Right lobe of liver (tissue), 6 donors: ENCODE results near the gene TBC1D28. TPM values are rescaled to one million over a fixed set of nuclear protein-coding genes. Genes with fewer than 3 reads are reported as not detected.
A peak's percentile ranks its signal among the peaks of the same experiment; 100 is the strongest.
"Not testable (repeated sequence)": the region's sequence is repeated elsewhere in the genome, so short reads cannot be mapped to it uniquely, and the experiment has no call there.

Experiments
- ATAC-seq, 4 donors: fragments of 200-7000 bp; cut with Tn5 transposase; one replicate each; pipeline ENCODE4 v1.9.1; 2020; ENCODE audit warnings: mild to moderate bottlenecking in 4 of 4, moderate library complexity in 4 of 4
- DNase-seq, 3 donors: peaks; one replicate each; pipeline ENCODE4 v3.0.0-alpha.2; 2020
- H3K27ac ChIP-seq, 3 donors: fragments of 200-600 bp; one replicate each; pipeline ENCODE4 v1.8.0; 2022
- H3K27me3 ChIP-seq, 2 donors: fragments of 200-600 bp; one replicate each; pipeline ENCODE4 v1.8.0; 2022
- H3K36me3 ChIP-seq, 4 donors: fragments of 200-600 bp; sonication (generic) in 1 of 4; one replicate each; pipeline versions ENCODE4 v1.5.1 to v1.8.0; 2017 to 2022; ENCODE audit warnings: control low read depth in 1 of 4
- H3K4me1 ChIP-seq, 4 donors: fragments of 200-600 bp; sonication (generic) in 1 of 4; one replicate each; pipeline versions ENCODE4 v1.5.1 to v1.8.0; 2017 to 2022; ENCODE audit warnings: control low read depth in 1 of 4
- H3K4me3 ChIP-seq, 3 donors: fragments of 200-600 bp; one replicate each; pipeline ENCODE4 v1.8.0; 2022
- H3K9me3 ChIP-seq, 4 donors: fragments of 200-600 bp; sonication (generic) in 1 of 4; one replicate each; pipeline versions ENCODE4 v1.5.1 to v1.8.0; 2017 to 2022; ENCODE audit warnings: control low read depth in 1 of 4
- POLR2A ChIP-seq: fragments of 450-650 bp; IDR thresholded peaks from one replicate; pipeline ENCODE4 v1.6.1; 2017; ENCODE audit warnings: antibody characterized with exemption, mild to moderate bottlenecking
- WGBS: methylation state at CpG from one replicate; pipeline ENCODE4 v1.1.6; 2018; ENCODE audit warnings: low coverage, low lambda C conversion rate; ENCODE audit not compliant: insufficient coverage; ENCODE audit errors: missing lambda C conversion rate; 5-methylcytosine and 5-hydroxymethylcytosine counted together
- intact Hi-C, 2 donors: fragments of 100-400 bp; cut with DNase I; formaldehyde crosslinking; loops; one replicate each; pipeline versions ENCODE4 v1.11.2 to v1.14.1; 2022
- total RNA-seq, 6 experiments: library from RNA; depleted of rRNA in 2 of 6; stranded (reverse); fragments of >200 nt in 2 of 6; fragmentation: NEBNext Ultra II Directional in 3 of 6; extraction: Animal tissue kit (Norgen Biotek cat#: 25700) in 3 of 6; gene quantifications; one replicate each; pipeline versions ENCODE4 v1.1.0 to v1.2.4, GENCODE V29; 2016 to 2023
- TF ChIP-seq, protein P1 (sequence below), 4 donors: fragments of 200-600 bp in 3 of 4; fragments of 450-650 bp in 1 of 4; IDR thresholded peaks; one replicate each; pipeline versions ENCODE4 v1.5.1 to v1.8.0; 2016 to 2022; ENCODE audit warnings: antibody characterized with exemption in 4 of 4, mild to moderate bottlenecking in 2 of 4
- donor health status: DM: no; HTN: yes; CAD: no.
- donor health status: DM: no; HTN: no; CAD: no.
- donor health status: DM: no; HTN: no; CAD: no.
- donor health status: DM: no; HTN: yes; CAD: no.
- donor health status: DM: no; HTN: yes; CAD: no.

TBC1D28 gene
- total RNA-seq, 6 experiments from 2014 or later, result not detected

GRCh38 chr17:18643124-18643523 is 1.1 kb downstream of the TBC1D28 start:
- DNase-seq, H3K9me3 ChIP-seq, intact Hi-C loops, ATAC-seq, H3K4me1 ChIP-seq, H3K27me3 ChIP-seq, H3K36me3 ChIP-seq, H3K4me3 ChIP-seq, H3K27ac ChIP-seq: not testable (repeated sequence)
- WGBS, result no CpG with 5 or more reads among the region's 6 CpGs

DNA sequence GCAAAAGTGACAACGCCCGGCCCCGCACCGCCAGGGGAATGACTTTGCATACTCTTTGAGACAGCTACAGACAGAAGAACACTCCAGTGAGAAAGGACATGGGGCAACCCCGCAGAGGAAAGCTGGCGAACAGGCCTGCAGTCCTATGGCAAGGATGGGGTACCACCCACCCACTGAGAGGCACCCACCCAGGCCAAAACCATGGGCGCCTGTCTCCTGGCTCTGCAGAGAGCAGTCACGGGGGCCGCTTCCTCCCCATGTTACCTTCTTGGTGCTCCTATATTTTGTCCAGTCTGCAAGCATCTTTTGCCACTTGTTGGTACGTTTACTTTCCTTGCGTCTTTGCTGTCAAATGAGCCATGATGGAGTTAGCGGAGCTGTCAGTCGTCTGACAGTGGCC is 5.8 kb downstream of the TBC1D28 start:
- H3K27ac ChIP-seq, H3K4me3 ChIP-seq, H3K4me1 ChIP-seq, H3K27me3 ChIP-seq, H3K36me3 ChIP-seq, DNase-seq, intact Hi-C loops, ATAC-seq, H3K9me3 ChIP-seq: not testable (repeated sequence)
- 82% methylated on average over 2 of the region's 13 CpGs for WGBS

DNA sequence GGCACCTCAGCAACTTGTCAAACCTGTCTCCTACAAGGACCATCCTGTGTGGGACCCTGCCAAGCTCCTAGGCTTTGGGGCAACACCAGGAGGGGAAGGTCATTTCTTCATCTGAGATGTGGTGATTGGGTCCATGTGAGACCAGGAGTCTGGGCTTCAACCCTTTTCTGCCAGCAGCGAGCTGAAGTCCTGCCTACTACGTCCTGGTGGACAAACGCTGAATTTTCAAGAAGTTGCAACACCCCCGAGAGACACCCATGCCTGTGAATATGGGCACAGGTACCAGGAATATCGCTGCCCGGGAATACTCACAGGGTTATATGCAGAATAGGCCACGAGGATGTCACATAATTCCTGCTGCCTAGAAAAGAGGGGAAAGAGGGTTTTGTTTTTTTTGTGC is 8.0 kb downstream of the TBC1D28 start:
- WGBS, result no CpG with 5 or more reads among the region's 7 CpGs
- H3K4me1 ChIP-seq, H3K27me3 ChIP-seq, ATAC-seq, H3K36me3 ChIP-seq, H3K9me3 ChIP-seq, H3K27ac ChIP-seq, DNase-seq, intact Hi-C loops, H3K4me3 ChIP-seq: not testable (repeated sequence)

DNA sequence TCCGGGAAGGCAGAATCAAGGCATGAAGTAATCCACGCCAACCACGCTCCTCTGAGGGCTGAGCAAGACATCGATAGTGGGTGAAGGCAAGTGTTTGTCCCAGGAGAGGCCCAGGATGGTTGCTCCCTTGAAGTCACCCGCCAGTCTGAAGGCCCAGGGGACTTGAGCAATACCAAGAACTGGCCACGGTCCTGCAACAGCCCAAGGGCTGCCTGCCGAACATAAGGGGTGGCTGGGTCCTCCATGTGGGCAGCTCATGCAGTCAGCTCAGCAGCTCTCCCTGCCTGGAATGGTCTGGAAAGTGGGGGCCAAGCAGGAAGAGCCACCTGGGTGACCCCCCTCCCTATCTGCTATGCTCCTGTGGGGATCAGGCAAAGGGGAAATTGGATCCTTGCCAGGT is 8.4 kb downstream of the TBC1D28 start:
- H3K36me3 ChIP-seq, H3K27me3 ChIP-seq, H3K4me3 ChIP-seq, H3K27ac ChIP-seq, intact Hi-C loops, DNase-seq, H3K9me3 ChIP-seq, H3K4me1 ChIP-seq: not testable (repeated sequence)
- WGBS, result no CpG with 5 or more reads among the region's 7 CpGs
- ATAC-seq, result peak in 1 of 4 donors; percentile 7

GRCh38 chr17:18634550-18635263 is 9.5 kb downstream of the TBC1D28 start:
- intact Hi-C loops, result not testable (repeated sequence)
- ATAC-seq, result peak in 2 of 4 donors; percentile 19 to 26

GRCh38 chr17:18626152-18626870 is 17.9 kb downstream of the TBC1D28 start:
- intact Hi-C loops, result no loop called here
- Histone ChIP-seq H3K27ac (no peak overlapping the region), H3K4me1 (no peaks in the 10 kb centered on the region), H3K9me3 (no peaks in the 10 kb centered on the region), H3K36me3 (no peaks in the 10 kb centered on the region), H3K27me3 (no peaks in the 10 kb centered on the region), H3K4me3 (no peak overlapping the region)
- no peak for TF ChIP-seq POLR2A
- TF ChIP-seq, protein P1, sequence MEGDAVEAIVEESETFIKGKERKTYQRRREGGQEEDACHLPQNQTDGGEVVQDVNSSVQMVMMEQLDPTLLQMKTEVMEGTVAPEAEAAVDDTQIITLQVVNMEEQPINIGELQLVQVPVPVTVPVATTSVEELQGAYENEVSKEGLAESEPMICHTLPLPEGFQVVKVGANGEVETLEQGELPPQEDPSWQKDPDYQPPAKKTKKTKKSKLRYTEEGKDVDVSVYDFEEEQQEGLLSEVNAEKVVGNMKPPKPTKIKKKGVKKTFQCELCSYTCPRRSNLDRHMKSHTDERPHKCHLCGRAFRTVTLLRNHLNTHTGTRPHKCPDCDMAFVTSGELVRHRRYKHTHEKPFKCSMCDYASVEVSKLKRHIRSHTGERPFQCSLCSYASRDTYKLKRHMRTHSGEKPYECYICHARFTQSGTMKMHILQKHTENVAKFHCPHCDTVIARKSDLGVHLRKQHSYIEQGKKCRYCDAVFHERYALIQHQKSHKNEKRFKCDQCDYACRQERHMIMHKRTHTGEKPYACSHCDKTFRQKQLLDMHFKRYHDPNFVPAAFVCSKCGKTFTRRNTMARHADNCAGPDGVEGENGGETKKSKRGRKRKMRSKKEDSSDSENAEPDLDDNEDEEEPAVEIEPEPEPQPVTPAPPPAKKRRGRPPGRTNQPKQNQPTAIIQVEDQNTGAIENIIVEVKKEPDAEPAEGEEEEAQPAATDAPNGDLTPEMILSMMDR (IDR thresholded peaks at IDR 0.05), result no peak
- no peak for ATAC-seq
- no peak for DNase-seq
- WGBS, result 74% methylated on average over 9 of the region's 12 CpGs

More at GRCh38 chr17:18634550-18635263, 9.5 kb downstream of the TBC1D28 start:
- not testable (repeated sequence) for H3K9me3 ChIP-seq, DNase-seq, H3K27me3 ChIP-seq, H3K27ac ChIP-seq, H3K36me3 ChIP-seq, H3K4me1 ChIP-seq, H3K4me3 ChIP-seq
- WGBS, result 4% methylated on average over 17 of the region's 56 CpGs

GRCh38 chr17:18625509-18626104 is 18.6 kb downstream of the TBC1D28 start:
- H3K4me1 ChIP-seq, intact Hi-C loops, H3K36me3 ChIP-seq, H3K27me3 ChIP-seq, H3K9me3 ChIP-seq: not testable (repeated sequence)
- DNase-seq, result peak; percentile 88 to 90 (median 89)
- Histone ChIP-seq H3K4me3 (peak overlapping the region in 2 of 3 donors; percentile 24 to 33), H3K27ac (peak overlapping the region in 1 of 3 donors; percentile 33)
- 7% methylated on average over 6 of the region's 22 CpGs for WGBS
- peak; percentile 92 to 96 (median 94) for ATAC-seq
- TF ChIP-seq, protein P1 (IDR thresholded peaks at IDR 0.05), result peak; percentile 93 to 99 (median 98)

DNA sequence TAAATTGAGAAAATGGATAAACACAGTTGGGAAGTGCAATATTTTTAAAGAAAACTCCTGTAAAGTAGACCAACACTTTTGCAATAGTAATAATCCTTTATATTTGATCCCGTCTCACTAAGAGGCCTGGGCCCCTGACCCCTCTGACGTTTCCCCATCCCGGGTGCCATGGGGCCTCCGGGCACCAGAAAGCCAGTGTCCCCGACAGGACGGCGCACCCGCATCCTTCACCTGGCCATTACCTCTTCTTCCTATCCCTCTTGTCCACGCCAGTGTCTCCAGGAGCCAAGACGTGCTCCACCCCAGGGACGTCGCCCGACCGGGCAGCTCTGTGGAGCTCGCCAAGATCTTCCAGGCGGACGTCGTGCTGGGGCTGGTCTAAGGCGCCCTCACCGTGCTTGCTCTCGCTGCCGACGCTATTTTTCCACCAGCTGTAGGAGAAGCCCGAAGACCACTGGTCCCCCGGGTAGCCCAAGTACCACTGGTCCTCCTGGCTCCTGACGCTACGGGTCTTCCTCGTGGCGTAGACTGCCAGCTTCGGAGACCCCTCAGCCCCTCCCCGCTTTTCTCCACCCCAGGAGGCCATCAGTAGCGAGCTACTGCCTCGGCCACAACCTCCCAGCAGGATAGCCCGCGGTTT is 19.2 kb downstream of the TBC1D28 start:
- intact Hi-C loops, H3K27me3 ChIP-seq, H3K4me1 ChIP-seq, DNase-seq, H3K9me3 ChIP-seq, H3K36me3 ChIP-seq: not testable (repeated sequence)
- H3K4me3 ChIP-seq, result peak overlapping the region in 2 of 3 donors; percentile 24 to 33
- 48% methylated on average over 5 of the region's 35 CpGs for WGBS
- peak overlapping the region in 1 of 3 donors; percentile 33 for H3K27ac ChIP-seq
- peak; percentile 61 to 69 (median 64) for ATAC-seq

DNA sequence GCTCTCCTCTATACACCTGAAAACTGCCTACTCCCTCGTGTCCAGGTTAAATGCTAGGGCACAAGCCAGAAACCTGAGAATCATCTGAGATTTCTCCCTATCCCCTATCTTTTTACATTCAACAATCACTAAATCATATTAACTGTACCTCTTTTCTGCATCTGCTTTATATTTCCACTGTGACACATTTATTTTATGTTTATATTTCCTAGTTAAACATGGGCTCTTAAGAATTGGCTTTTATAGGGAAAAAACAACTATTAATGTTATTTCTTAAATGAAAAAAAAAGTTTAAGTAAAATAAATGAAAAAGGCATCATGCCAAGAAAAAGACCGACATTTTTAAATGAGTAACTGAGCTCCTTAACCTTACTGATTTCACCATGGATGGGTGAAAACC is 26.6 kb downstream of the TBC1D28 start:
- H3K27me3 ChIP-seq, H3K4me1 ChIP-seq, intact Hi-C loops, H3K27ac ChIP-seq, ATAC-seq, H3K36me3 ChIP-seq, H3K9me3 ChIP-seq, DNase-seq, H3K4me3 ChIP-seq: not testable (repeated sequence)
- whole genome bisulfite sequencing, result 80% methylated on average over 1 of the region's 2 CpGs
